Neural cell (in vitro differentiated cells): Measurements from ENCODE around the gene LRRC1. TPM values are rescaled to one million over a fixed set of nuclear protein-coding genes. Genes with fewer than 3 reads are reported as not detected.

Source experiments
- H2AFZ ChIP-seq: fragments of 200-600, 300-800 bp; sonication (generic), shearing (Covaris generic); 2 replicates; pipeline ENCODE4 v1.6.0; 2014; ENCODE audit warnings: low read depth, mild to moderate bottlenecking, antibody characterized with exemption, low read length, moderate library complexity
- H3F3A ChIP-seq: fragments of 200-600 bp; shearing (Covaris generic); 2 replicates; pipeline ENCODE4 v1.6.1; 2016; ENCODE audit warnings: mild to moderate bottlenecking, moderate library complexity, mixed read lengths, antibody characterized with exemption, low read length; ENCODE audit not compliant: insufficient read depth, poor library complexity, severe bottlenecking
- H3K27ac ChIP-seq: fragments of 200-600, 300-800 bp; sonication (generic), shearing (Covaris generic); 2 replicates; pipeline ENCODE4 v1.5.1; 2014; ENCODE audit warnings: mild to moderate bottlenecking, low read length, moderate library complexity
- H3K27me3 ChIP-seq: fragments of 300-800, 200-600 bp; sonication (generic), shearing (Covaris generic); 2 replicates; pipeline ENCODE4 v1.6.0; 2014; ENCODE audit warnings: mild to moderate bottlenecking, low read depth, low read length, moderate library complexity; ENCODE audit not compliant: insufficient read depth
- H3K36me3 ChIP-seq: fragments of 300-800, 200-600 bp; sonication (generic), shearing (Covaris generic); 2 replicates; pipeline ENCODE4 v1.5.1; 2014; ENCODE audit warnings: mild to moderate bottlenecking, antibody characterized with exemption, low read length, moderate library complexity; ENCODE audit not compliant: insufficient read depth
- H3K4me2 ChIP-seq: fragments of 300-800, 200-600 bp; sonication (generic), shearing (Covaris generic); 2 replicates; pipeline ENCODE4 v1.6.0; 2014; ENCODE audit warnings: mild to moderate bottlenecking, low read length
- H3K4me3 ChIP-seq: fragments of 300-800, 200-600 bp; sonication (generic), shearing (Covaris generic); 2 replicates; pipeline ENCODE4 v1.5.1; 2014; ENCODE audit warnings: mild to moderate bottlenecking, low read length, moderate library complexity
- H3K79me2 ChIP-seq: fragments of 200-600 bp; shearing (Covaris generic); replicated peaks from 2 replicates; pipeline ENCODE4 v1.6.0; 2014; ENCODE audit warnings: mild to moderate bottlenecking, low read length, moderate library complexity; ENCODE audit not compliant: insufficient read depth
- H3K9ac ChIP-seq: fragments of 300-800, 200-600 bp; sonication (generic), shearing (Covaris generic); 2 replicates; pipeline ENCODE4 v1.6.1; 2016; ENCODE audit warnings: mild to moderate bottlenecking, low read length, mixed read lengths
- H3K9me2 ChIP-seq: fragments of 200-600 bp; shearing (Covaris generic); 2 replicates; pipeline ENCODE4 v1.6.1; 2016; ENCODE audit warnings: mild to moderate bottlenecking, low read length, mixed read lengths; ENCODE audit not compliant: insufficient read depth
- H3K9me3 ChIP-seq: fragments of 200-600, 300-800 bp; sonication (generic), shearing (Covaris generic); 2 replicates; pipeline ENCODE4 v1.6.1; 2016; ENCODE audit warnings: mild to moderate bottlenecking, mixed run types, low read length, moderate library complexity, mixed read lengths
- H4K20me1 ChIP-seq: fragments of 200-600 bp; shearing (Covaris generic); 2 replicates; pipeline ENCODE4 v1.6.1; 2016; ENCODE audit warnings: mild to moderate bottlenecking, mixed run types; ENCODE audit not compliant: insufficient read depth
- CTCF ChIP-seq: fragments of 450-650 bp; IDR thresholded peaks from 2 replicates; pipeline ENCODE4 v1.5.1; 2014; ENCODE audit warnings: antibody characterized with exemption, mild to moderate bottlenecking, moderate library complexity; ENCODE audit not compliant: poor library complexity, severe bottlenecking
- EP300 ChIP-seq: fragments of 450-650 bp; conservative IDR thresholded peaks from 2 replicates; pipeline ENCODE4 v1.6.1; 2014; ENCODE audit warnings: antibody characterized with exemption, mild to moderate bottlenecking, moderate library complexity; ENCODE audit not compliant: poor library complexity, severe bottlenecking
- EZH2 ChIP-seq: fragments of 200-600, 300-800 bp; shearing (Covaris generic), sonication (generic); IDR thresholded peaks from 2 replicates; pipeline ENCODE4 v1.6.1; 2014; ENCODE audit warnings: antibody characterized with exemption, low read length, borderline replicate concordance, mild to moderate bottlenecking; ENCODE audit not compliant: insufficient read depth, poor library complexity, severe bottlenecking
- MXI1 ChIP-seq: fragments of 450-650 bp; conservative IDR thresholded peaks from 2 replicates; pipeline ENCODE4 v1.6.1; 2014; ENCODE audit warnings: antibody characterized with exemption, mild to moderate bottlenecking; ENCODE audit not compliant: poor library complexity, severe bottlenecking
- POLR2AphosphoS5 ChIP-seq: IDR thresholded peaks from 2 replicates; pipeline ENCODE4 v1.6.1; 2012
- RAD21 ChIP-seq: fragments of 450-650 bp; conservative IDR thresholded peaks from 2 replicates; pipeline ENCODE4 v1.6.1; 2014; ENCODE audit warnings: antibody characterized with exemption, mild to moderate bottlenecking, moderate library complexity
- REST ChIP-seq: IDR thresholded peaks from 2 replicates; pipeline ENCODE4 v1.6.1; 2012; ENCODE audit warnings: borderline replicate concordance
- SMC3 ChIP-seq: fragments of 450-650 bp; conservative IDR thresholded peaks from 2 replicates; pipeline ENCODE4 v1.6.1; 2014; ENCODE audit warnings: antibody characterized with exemption, mild to moderate bottlenecking, moderate library complexity; ENCODE audit not compliant: poor library complexity
- TAF1 ChIP-seq: IDR thresholded peaks from 2 replicates; pipeline ENCODE4 v1.6.1; 2012; ENCODE audit warnings: low read depth
- polyA plus RNA-seq: library from polyadenylated mRNA; depleted of rRNA; stranded (reverse); fragments of >200 nt; gene quantifications from 2 replicates; pipeline ENCODE4 v1.2.3, GENCODE V29; 2014

The LRRC1 gene
- polyA plus RNA-seq, 1 donor from 2014 or later, result 21.2 TPM

- Histone ChIP-seq H2AFZ (no peak overlapping the region), H3F3A (no peaks in the 10 kb centered on the region), H3K79me2 (no peaks in the 10 kb centered on the region), H4K20me1 (no peaks in the 10 kb centered on the region), H3K4me3 (no peak overlapping the region), H3K36me3 (no peaks in the 10 kb centered on the region), H3K9me3 (no peaks in the 10 kb centered on the region), H3K9me2 (no peaks in the 10 kb centered on the region), H3K27ac (no peak overlapping the region), H3K27me3 (no peaks in the 10 kb centered on the region), H3K4me2 (no peak overlapping the region), H3K9ac (no peak overlapping the region)
- TF ChIP-seq REST (no peak), EP300 (no peak), POLR2AphosphoS5 (no peak)
These were observed 40.5 kb upstream of the LRRC1 start for GRCh38 chr6:53754330-53754729.

GRCh38 chr6:53756396-53756795 is 38.4 kb upstream of the LRRC1 start:
- Histone ChIP-seq H3F3A (no peaks in the 10 kb centered on the region), H3K4me3 (no peak overlapping the region), H3K79me2 (no peaks in the 10 kb centered on the region), H4K20me1 (no peaks in the 10 kb centered on the region), H3K36me3 (no peaks in the 10 kb centered on the region), H3K4me2 (no peak overlapping the region), H2AFZ (no peak overlapping the region), H3K27me3 (no peaks in the 10 kb centered on the region), H3K9me2 (no peaks in the 10 kb centered on the region), H3K9ac (no peak overlapping the region), H3K27ac (no peak overlapping the region), H3K9me3 (no peaks in the 10 kb centered on the region)
- no peak for TF ChIP-seq EP300
- no peak for TF ChIP-seq POLR2AphosphoS5
- TF ChIP-seq EZH2, result no peak
- TF ChIP-seq SMC3, result no peak
- no peak for TF ChIP-seq REST

GRCh38 chr6:53758496-53758895 is 36.3 kb upstream of the LRRC1 start:
- no peaks in the 10 kb centered on the region for H3K27me3 ChIP-seq
- H3K79me2 ChIP-seq, result no peaks in the 10 kb centered on the region
- H3F3A ChIP-seq, result no peaks in the 10 kb centered on the region
- H3K36me3 ChIP-seq, result no peaks in the 10 kb centered on the region
- no peak overlapping the region for H3K4me3 ChIP-seq
- H3K27ac ChIP-seq, result no peak overlapping the region
- H3K9me2 ChIP-seq, result no peaks in the 10 kb centered on the region
- H3K4me2 ChIP-seq, result no peak overlapping the region
- H3K9ac ChIP-seq, result no peak overlapping the region
- no peak overlapping the region for H2AFZ ChIP-seq
- TF ChIP-seq SMC3 (no peak), REST (no peak), MXI1 (no peak), EP300 (no peak), RAD21 (no peak), TAF1 (no peak), POLR2AphosphoS5 (no peak), EZH2 (no peak), CTCF (no peak)
- H3K9me3 ChIP-seq, result no peaks in the 10 kb centered on the region
- no peaks in the 10 kb centered on the region for H4K20me1 ChIP-seq
